ENCODE measurements around the gene CFAP74. TPM values are rescaled to one million over a fixed set of nuclear protein-coding genes. Genes with fewer than 3 reads are reported as not detected.
"Not testable (repeated sequence)": the region's sequence is repeated elsewhere in the genome, so short reads cannot be mapped to it uniquely, and the experiment has no call there.

The CFAP74 gene
- total RNA-seq, 4 donors from 2014 or later = 0.24 TPM; not detected in 3

- no peak for TF ChIP-seq CTCF (IDR thresholded peaks at IDR 0.05)
- no peak for ATAC-seq (ENCODE audit: low FRiP score)
- no peak for DNase-seq (ENCODE audit: low spot score)
Measured at GRCh38 chr1:1889090-1889750, 114.4 kb downstream of the CFAP74 start.

- ATAC-seq (ENCODE audit: low FRiP score) = not testable (repeated sequence)
Measured at GRCh38 chr1:1883890-1884289, 119.7 kb downstream of the CFAP74 start.

GRCh38 chr1:1883092-1883873, 120.3 kb downstream of the CFAP74 start:
- DNase-seq (ENCODE audit: low spot score) (no peak), ATAC-seq (ENCODE audit: low FRiP score) (no peak)
- no peak for TF ChIP-seq CTCF (IDR thresholded peaks at IDR 0.05)

More at GRCh38 chr1:1883890-1884289, 119.7 kb downstream of the CFAP74 start:
- DNase-seq (ENCODE audit: low spot score) = not testable (repeated sequence)

GRCh38 chr1:1881727-1882126, 121.9 kb downstream of the CFAP74 start:
- TF ChIP-seq CTCF (IDR thresholded peaks at IDR 0.05) = no peak
- DNase-seq (ENCODE audit: low spot score) (no peak), ATAC-seq (ENCODE audit: low FRiP score) (no peak)

GRCh38 chr1:1880617-1881312, 122.8 kb downstream of the CFAP74 start:
- TF ChIP-seq CTCF (IDR thresholded peaks at IDR 0.05) = no peak
- ATAC-seq (ENCODE audit: low FRiP score) (no peak), DNase-seq (ENCODE audit: low spot score) (no peak)

GRCh38 chr1:1879942-1880341, 123.6 kb downstream of the CFAP74 start:
- ATAC-seq (ENCODE audit: low FRiP score) = no peak
- no peak for DNase-seq (ENCODE audit: low spot score)
- TF ChIP-seq CTCF (IDR thresholded peaks at IDR 0.05) = no peak

- ATAC-seq (ENCODE audit: low FRiP score) (no peak), DNase-seq (ENCODE audit: low spot score) (no peak)
- TF ChIP-seq CTCF (IDR thresholded peaks at IDR 0.05) = no peak
Measured at GRCh38 chr1:1877865-1878436, 125.6 kb downstream of the CFAP74 start.
